ENCODE data around the gene HRH4.

HRH4 gene

GRCh38 chr18:24515721-24516120 is 55.3 kb downstream of the HRH4 start:
- DNase-seq = no peak

- DNase-seq = no peak
Measured at GRCh38 chr18:24516261-24516660, 55.8 kb downstream of the HRH4 start.

DNA sequence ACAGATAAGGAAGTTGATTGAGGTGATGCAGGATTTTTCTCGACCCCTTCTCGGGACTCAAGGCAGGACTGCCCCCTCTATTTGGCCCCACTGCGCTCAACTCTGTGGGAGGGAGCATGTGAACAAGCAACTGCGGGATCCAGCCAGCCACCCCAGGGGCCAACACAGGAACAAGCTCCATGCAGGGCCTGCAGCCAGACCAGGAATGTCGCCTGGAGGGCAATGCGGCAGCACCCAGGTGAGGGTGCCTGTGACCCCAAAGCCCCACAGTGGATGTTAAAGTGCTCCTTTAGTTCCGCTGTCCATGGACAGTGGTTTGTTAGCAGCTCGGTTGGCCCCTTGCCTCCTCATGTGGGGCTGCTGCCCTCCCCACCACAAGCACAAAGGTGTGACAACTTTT is 57.1 kb downstream of the HRH4 start:
- no peak for DNase-seq

DNA sequence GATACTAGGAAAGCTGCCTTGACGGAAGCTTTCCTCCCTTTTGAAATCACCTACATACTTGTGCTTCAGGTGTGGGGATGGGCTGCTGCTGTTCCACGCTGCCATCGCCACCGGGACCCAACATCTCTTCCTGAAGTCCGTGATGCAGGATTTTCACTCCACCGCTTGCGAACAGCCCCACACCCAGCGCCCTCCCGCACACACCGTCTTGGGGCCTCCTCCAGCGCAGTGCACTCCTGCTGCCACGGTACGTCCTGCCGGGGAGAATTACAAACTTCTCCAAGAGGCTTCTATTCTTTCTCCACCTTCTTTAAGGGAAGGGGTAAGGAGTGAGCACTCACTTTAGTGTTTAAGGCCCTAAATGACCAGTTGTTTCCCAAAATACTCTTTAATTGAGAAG is 58.2 kb downstream of the HRH4 start:
- DNase-seq = no peak
